Measurements from ENCODE around the gene MRPL27. TPM values are rescaled to one million over a fixed set of nuclear protein-coding genes. Genes with fewer than 3 reads are reported as not detected.
"Not testable (repeated sequence)": the region's sequence is repeated elsewhere in the genome, so short reads cannot be mapped to it uniquely, and the experiment has no call there.

The MRPL27 gene
- 10 to 100 TPM; 38.2 to 40.1 TPM for total RNA-seq
- long read RNA-seq, donor 1, transcript MRPL27-201 (4 exons, 716 nt) = major isoform, 10 of 12 reads
- long read RNA-seq, donor 1, partial matches to known transcripts = 0 of 12 reads
- long read RNA-seq, donor 1, other reads (novel, unspliced or antisense) = 2 of 12 reads
- long read RNA-seq, donor 2, transcript MRPL27-201 (4 exons, 716 nt) = major isoform, 19 of 26 reads
- long read RNA-seq, donor 2, partial matches to known transcripts = 0 of 26 reads
- long read RNA-seq, donor 2, other reads (novel, unspliced or antisense) = 5 of 26 reads

- peak; percentile 95 for DNase-seq (ENCODE audit: low spot score)
- intact Hi-C loops (cut with DNase I) = no loop called here
These were observed at the start of gene MRPL27, which contains the start of gene EME1 for GRCh38 chr17:50372758-50373556. Gene MRPL27 (minus strand): TSS chr17:50373184. CDS start chr17:50373170, 14 bp downstream. Gene EME1 (plus strand): TSS chr17:50373229. CDS start chr17:50375209, 1,980 bp downstream.

- intact Hi-C loops (cut with DNase I) = no loop called here
- DNase-seq (ENCODE audit: low spot score) = no peak
These were observed 49.8 kb upstream of the MRPL27 start for GRCh38 chr17:50422738-50423137.

GRCh38 chr17:50421308-50422051 lies 48.5 kb upstream of the MRPL27 start:
- no peak for DNase-seq (ENCODE audit: low spot score)
- intact Hi-C loops (cut with DNase I) = no loop called here

GRCh38 chr17:50420419-50421112 lies 47.6 kb upstream of the MRPL27 start:
- intact Hi-C loops (cut with DNase I) = no loop called here
- DNase-seq (ENCODE audit: low spot score) = no peak

- DNase-seq (ENCODE audit: low spot score); intact Hi-C loops (cut with DNase I): not testable (repeated sequence)
These were observed 46.6 kb upstream of the MRPL27 start for GRCh38 chr17:50419577-50419976.

- no peak for DNase-seq (ENCODE audit: low spot score)
- intact Hi-C loops (cut with DNase I) = no loop called here
These were observed 41.8 kb upstream of the MRPL27 start for GRCh38 chr17:50414808-50415207.

- intact Hi-C loops (cut with DNase I) = no loop called here
- DNase-seq (ENCODE audit: low spot score) = no peak
These were observed 39.3 kb upstream of the MRPL27 start for GRCh38 chr17:50412188-50412732.

GRCh38 chr17:50407921-50408320 lies 34.9 kb upstream of the MRPL27 start:
- intact Hi-C loops (cut with DNase I) = no loop called here
- no peak for DNase-seq (ENCODE audit: low spot score)

- DNase-seq (ENCODE audit: low spot score) = no peak
- intact Hi-C loops (cut with DNase I) = no loop called here
These were observed 33.6 kb upstream of the MRPL27 start for GRCh38 chr17:50406578-50406977.

- DNase-seq (ENCODE audit: low spot score); intact Hi-C loops (cut with DNase I): not testable (repeated sequence)
These were observed 32.4 kb upstream of the MRPL27 start for GRCh38 chr17:50405351-50405750.

- intact Hi-C loops (cut with DNase I); DNase-seq (ENCODE audit: low spot score): not testable (repeated sequence)
These were observed 26.6 kb upstream of the MRPL27 start for GRCh38 chr17:50399591-50399990.

GRCh38 chr17:50398672-50399071 lies 25.7 kb upstream of the MRPL27 start:
- DNase-seq (ENCODE audit: low spot score); intact Hi-C loops (cut with DNase I): not testable (repeated sequence)

- intact Hi-C loops (cut with DNase I) = no loop called here
- no peak for DNase-seq (ENCODE audit: low spot score)
These were observed 24.9 kb upstream of the MRPL27 start for GRCh38 chr17:50397919-50398285.

- intact Hi-C loops (cut with DNase I) = no loop called here
- DNase-seq (ENCODE audit: low spot score) = peak; percentile 98
These were observed 24.3 kb upstream of the MRPL27 start, which contains the start of gene LRRC59 for GRCh38 chr17:50397111-50397918. Gene LRRC59 (minus strand): TSS chr17:50397523. CDS start chr17:50397317, 206 bp downstream.

- intact Hi-C loops (cut with DNase I) = no loop called here
- peak; percentile 89 for DNase-seq (ENCODE audit: low spot score)
These were observed 23.5 kb upstream of the MRPL27 start for GRCh38 chr17:50396261-50397110.

- no peak for DNase-seq (ENCODE audit: low spot score)
- intact Hi-C loops (cut with DNase I) = no loop called here
These were observed 21.7 kb upstream of the MRPL27 start for GRCh38 chr17:50394711-50395110.

- no peak for DNase-seq (ENCODE audit: low spot score)
- intact Hi-C loops (cut with DNase I) = no loop called here
These were observed 20.7 kb upstream of the MRPL27 start for GRCh38 chr17:50393700-50394099.
